Pancreas (tissue), 10 donors: ENCODE measurements around the gene PPP2R2D. TPM values are rescaled to one million over a fixed set of nuclear protein-coding genes. Genes with fewer than 3 reads are reported as not detected.

Experiments used
- ATAC-seq, 4 donors: fragments of 200-7000 bp; cut with Tn5 transposase; one replicate each; pipeline versions ENCODE4 v1.8.0 to v1.9.1; 2020; ENCODE audit warnings: mild to moderate bottlenecking in 4 of 4, moderate library complexity in 4 of 4
- DNase-seq, 6 donors: peaks; one replicate each; pipeline ENCODE4 v3.0.0-alpha.2; 2020
- FAIRE-seq: peaks from 2 replicates; lab custom pipeline; 2012; peaks lifted over from hg19 to GRCh38; lab: Jason Lieb, UNC
- H3K27ac ChIP-seq, 4 donors: fragments of 200-600 bp; sonication (generic); 1 replicate in 3 of 4; 2 replicates in 1 of 4; pipeline versions ENCODE4 v1.5.0 to v1.8.0; 2020
- H3K27me3 ChIP-seq, 4 donors: fragments of 200-600 bp; one replicate each; pipeline ENCODE4 v1.8.0; 2021
- H3K36me3 ChIP-seq, 3 donors: fragments of 200-600 bp; sonication (generic) in 1 of 3; one replicate each; pipeline versions ENCODE4 v1.5.0 to v1.8.0; 2020 to 2021
- H3K4me1 ChIP-seq, 3 donors: fragments of 200-600 bp; one replicate each; pipeline ENCODE4 v1.8.0; 2021
- H3K4me3 ChIP-seq, 4 donors: fragments of 200-600 bp; sonication (generic) in 2 of 4; one replicate each; pipeline versions ENCODE4 v1.5.0 to v1.8.0; 2020 to 2021
- H3K9me3 ChIP-seq, 4 donors: fragments of 200-600 bp; one replicate each; pipeline ENCODE4 v1.8.0; 2021
- CTCF ChIP-seq, 4 donors: fragments of 200-600 bp; sonication (generic) in 3 of 4; IDR thresholded peaks; one replicate each; pipeline versions ENCODE4 v1.5.0 to v1.8.0; 2021; ENCODE audit warnings: antibody characterized with exemption in 4 of 4
- WGBS, 2 donors: extraction: QIAGEN DNeasy Blood & Tissue Kit; methylation state at CpG; one replicate each; pipeline ENCODE4 v1.1.7; 2013; 5-methylcytosine and 5-hydroxymethylcytosine counted together
- intact Hi-C, 3 donors: fragments of 100-400 bp; cut with DNase I; formaldehyde crosslinking; loops; one replicate each; pipeline versions ENCODE4 v1.11.1 to v1.14.2; 2022
- polyA plus RNA-seq, 2 donors: library from polyadenylated mRNA; stranded (reverse); fragments of 200-250 nt; gene quantifications; one replicate each; pipeline ENCODE4 v1.2.3, GENCODE V29; 2013
- total RNA-seq, 6 donors: library from RNA; stranded (reverse); fragmentation: NEBNext Ultra II Directional in 4 of 6; extraction: Animal tissue kit (Norgen Biotek cat#: 25700) in 4 of 6; gene quantifications; one replicate each; pipeline versions ENCODE4 v1.2.1 to v1.2.4, GENCODE V29; 2021 to 2023
- donor health status: healthy with polysubstance abuse.
- donor health status: DM: no; HTN: no; CAD: no; lungs with moderate emphysema.
- donor health status: DM: no; HTN: no; CAD: no.
- donor health status: control.
- donor health status: control.
- donor health status: Bipolar disorder and iron deficiency.
- donor health status: DM: yes; HTN: yes; CAD: no.
- donor health status: DM: no; HTN: no; CAD: no.
- donor health status: DM: no; HTN: no; CAD: no.
- donor health status: DM: yes; HTN: yes; CAD: no.

Gene PPP2R2D
- total and polyA plus RNA-seq, 8 donors = 25.5 to 87.7 (median 35.3) TPM

GRCh38 chr10:131860311-131860710 is 40.5 kb upstream of the PPP2R2D start:
- no peaks in the 10 kb centered on the region for H3K4me1 ChIP-seq
- FAIRE-seq (no peak), ATAC-seq (no peak), DNase-seq (peak in 1 of 6 donors; percentile 17)
- intact Hi-C loops = no loop called here
- 49 to 54% methylated on average over 7 of the region's 7 CpGs for WGBS, 2 donors
- no peak for TF ChIP-seq CTCF (IDR thresholded peaks at IDR 0.05)
- no peaks in the 10 kb centered on the region for H3K36me3 ChIP-seq
- no peaks in the 10 kb centered on the region for H3K9me3 ChIP-seq
- H3K27ac ChIP-seq = no peak overlapping the region
- no peak overlapping the region for H3K4me3 ChIP-seq
- H3K27me3 ChIP-seq = peaks cover 0 to 3% (median 0%) of the 10 kb centered on the region in 4 donors

DNA sequence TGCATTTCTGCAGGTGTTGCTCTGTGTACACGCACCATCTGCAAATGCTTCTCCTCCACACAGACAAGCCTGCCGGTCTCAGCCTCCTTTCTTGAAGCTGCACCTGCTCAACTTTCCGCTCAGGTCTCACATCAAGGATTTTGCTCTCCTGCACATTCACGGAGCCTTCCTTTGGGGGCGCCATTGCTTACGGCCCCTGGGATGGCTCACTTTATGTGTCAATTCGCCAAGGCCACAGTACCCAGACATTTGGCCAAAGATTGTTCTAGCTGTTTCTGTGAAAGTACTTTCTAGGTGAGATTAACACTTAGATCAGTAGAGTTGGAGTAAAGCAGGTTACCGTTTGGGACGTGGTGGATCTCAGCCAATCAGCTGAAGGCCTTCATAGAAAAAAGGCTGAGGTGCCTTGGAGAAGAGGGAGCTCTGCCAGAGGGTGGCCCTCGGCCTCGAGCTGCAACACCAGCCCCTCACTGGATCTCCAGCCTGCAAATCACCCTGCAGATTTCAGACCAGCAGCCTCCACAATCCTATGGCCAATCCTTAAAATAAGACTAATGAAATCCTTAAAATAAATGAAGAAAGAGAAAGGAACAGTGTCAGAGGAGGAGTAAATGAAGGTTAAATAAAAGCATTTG is 39.9 kb upstream of the PPP2R2D start:
- WGBS, 2 donors = 16 to 18% methylated on average over 11 of the region's 11 CpGs
- Histone ChIP-seq H3K9me3 (no peaks in the 10 kb centered on the region), H3K4me3 (no peak overlapping the region), H3K27me3 (peaks cover 0 to under 1% (median 0%) of the 10 kb centered on the region in 4 donors), H3K36me3 (no peaks in the 10 kb centered on the region), H3K4me1 (no peaks in the 10 kb centered on the region), H3K27ac (no peak overlapping the region)
- FAIRE-seq (no peak), ATAC-seq (no peak), DNase-seq (peak in 2 of 6 donors; percentile 12 to 30)
- intact Hi-C loops = no loop called here
- TF ChIP-seq CTCF (IDR thresholded peaks at IDR 0.05) = no peak

- intact Hi-C loops = no loop called here
- ATAC-seq (peak in 1 of 4 donors; percentile 87), DNase-seq (peak in 1 of 6 donors; percentile 37), FAIRE-seq (no peak)
- Histone ChIP-seq H3K27me3 (no peaks in the 10 kb centered on the region), H3K4me1 (no peaks in the 10 kb centered on the region), H3K4me3 (no peak overlapping the region), H3K9me3 (no peaks in the 10 kb centered on the region), H3K36me3 (no peaks in the 10 kb centered on the region), H3K27ac (no peak overlapping the region)
- TF ChIP-seq CTCF (IDR thresholded peaks at IDR 0.05) = no peak
- WGBS, 2 donors = 60 to 67% methylated on average over 4 of the region's 4 CpGs
Observed at GRCh38 chr10:131862548-131862947, 38.3 kb upstream of the PPP2R2D start.

DNA sequence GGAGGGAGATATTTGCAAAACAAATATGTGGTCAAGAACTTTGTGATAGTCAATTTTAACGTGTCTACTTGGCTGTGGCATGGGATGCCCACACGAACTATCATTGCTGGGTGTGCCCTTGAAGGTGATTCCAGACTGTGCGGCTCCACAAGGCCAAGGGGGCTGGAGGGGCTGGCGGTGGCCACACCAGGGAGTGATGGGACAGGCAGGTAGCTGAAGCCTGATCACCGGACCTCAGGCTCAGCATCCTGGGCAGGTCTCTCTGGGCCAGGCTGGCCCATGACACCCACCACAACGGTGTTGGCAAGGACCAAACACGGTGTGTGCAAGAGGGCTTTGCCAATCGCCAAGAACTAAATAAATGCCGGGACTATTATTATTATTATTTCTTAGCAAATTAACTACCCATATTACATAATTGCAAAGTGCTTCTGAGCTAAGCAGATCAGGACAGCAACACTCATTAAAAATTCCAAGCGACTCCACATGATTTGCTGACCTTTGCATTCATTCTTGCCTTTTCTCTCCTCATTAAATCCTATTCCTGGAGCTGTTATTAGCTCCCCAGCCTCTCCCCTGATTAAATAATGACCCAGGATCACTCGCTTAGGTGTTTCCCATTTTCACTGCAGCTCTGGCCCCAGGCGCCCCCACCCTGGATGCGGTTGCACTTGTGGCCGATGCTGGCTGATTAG is 35.4 kb upstream of the PPP2R2D start:
- whole genome bisulfite sequencing, 2 donors = 57 to 69% methylated on average over 14 of the region's 14 CpGs
- Histone ChIP-seq H3K27me3 (no peaks in the 10 kb centered on the region), H3K4me3 (no peak overlapping the region), H3K4me1 (no peaks in the 10 kb centered on the region), H3K9me3 (no peaks in the 10 kb centered on the region), H3K36me3 (no peaks in the 10 kb centered on the region), H3K27ac (no peak overlapping the region)
- DNase-seq = peak in 1 of 6 donors; percentile 30
- TF ChIP-seq CTCF (IDR thresholded peaks at IDR 0.05) = no peak
- intact Hi-C loops = no loop called here
- no peak for ATAC-seq
- no peak for FAIRE-seq

- TF ChIP-seq CTCF (IDR thresholded peaks at IDR 0.05) = no peak
- DNase-seq (no peak), ATAC-seq (no peak), FAIRE-seq (no peak)
- H3K27ac ChIP-seq = no peak overlapping the region
- H3K36me3 ChIP-seq = no peaks in the 10 kb centered on the region
- no peaks in the 10 kb centered on the region for H3K27me3 ChIP-seq
- intact Hi-C loops = no loop called here
- no peaks in the 10 kb centered on the region for H3K4me1 ChIP-seq
- WGBS, 2 donors = 50 to 64% methylated on average over 10 of the region's 10 CpGs
- H3K9me3 ChIP-seq = no peaks in the 10 kb centered on the region
- H3K4me3 ChIP-seq = no peak overlapping the region
Observed at GRCh38 chr10:131866673-131867072, 34.1 kb upstream of the PPP2R2D start.
